ENCODE results near the gene KLK4.

The KLK4 gene

GRCh38 chr19:50911206-50912101, at the start of gene KLK4:
TSS of gene KLK4 (minus strand) at chr19:50911395. CDS start at chr19:50910738, 657 bp downstream.
- DNase-seq (ENCODE audit: low read depth): no peak

GRCh38 chr19:50959731-50960500, 48.7 kb upstream of the KLK4 start:
- no peak for DNase-seq (ENCODE audit: low read depth)

- DNase-seq (ENCODE audit: low read depth): no peak
These were observed 46.4 kb upstream of the KLK4 start for GRCh38 chr19:50957587-50957986.

- DNase-seq (ENCODE audit: low read depth): no peak
These were observed 41.7 kb upstream of the KLK4 start, which contains the start of gene KLK5 for GRCh38 chr19:50952910-50953309. TSS of gene KLK5 (minus strand) at chr19:50953038. CDS start at chr19:50952657, 381 bp downstream.

- DNase-seq (ENCODE audit: low read depth): no peak
These were observed 38.7 kb upstream of the KLK4 start for GRCh38 chr19:50949861-50950260.

- DNase-seq (ENCODE audit: low read depth): no peak
These were observed 35.9 kb upstream of the KLK4 start for GRCh38 chr19:50947123-50947522.

- DNase-seq (ENCODE audit: low read depth): no peak
These were observed 33.6 kb upstream of the KLK4 start for GRCh38 chr19:50944795-50945194.

GRCh38 chr19:50943074-50943828, 32.1 kb upstream of the KLK4 start:
- DNase-seq (ENCODE audit: low read depth): no peak

- DNase-seq (ENCODE audit: low read depth): no peak
These were observed 28.4 kb upstream of the KLK4 start for GRCh38 chr19:50939596-50939995.

- DNase-seq (ENCODE audit: low read depth): no peak
These were observed 22.4 kb upstream of the KLK4 start for GRCh38 chr19:50933640-50934039.

GRCh38 chr19:50932690-50933083, 21.5 kb upstream of the KLK4 start:
- DNase-seq (ENCODE audit: low read depth): no peak

- no peak for DNase-seq (ENCODE audit: low read depth)
These were observed 21.0 kb upstream of the KLK4 start for GRCh38 chr19:50932018-50932689.

- DNase-seq (ENCODE audit: low read depth): no peak
These were observed 19.8 kb upstream of the KLK4 start for GRCh38 chr19:50931023-50931422.

- no peak for DNase-seq (ENCODE audit: low read depth)
These were observed 17.6 kb upstream of the KLK4 start for GRCh38 chr19:50928831-50929230.

GRCh38 chr19:50926144-50926543, 14.9 kb upstream of the KLK4 start:
- DNase-seq (ENCODE audit: low read depth): no peak

GRCh38 chr19:50925734-50926133, 14.5 kb upstream of the KLK4 start:
- no peak for DNase-seq (ENCODE audit: low read depth)

GRCh38 chr19:50924586-50924985, 13.4 kb upstream of the KLK4 start:
- no peak for DNase-seq (ENCODE audit: low read depth)

GRCh38 chr19:50922317-50922853, 11.2 kb upstream of the KLK4 start:
- peak; percentile 51 for DNase-seq (ENCODE audit: low read depth)

GRCh38 chr19:50921426-50922316, 10.5 kb upstream of the KLK4 start:
- no peak for DNase-seq (ENCODE audit: low read depth)

- DNase-seq (ENCODE audit: low read depth): no peak
These were observed 4.9 kb upstream of the KLK4 start for GRCh38 chr19:50916069-50916468.

Data from activated T-helper 1 cell treated with Interleukin-2 at 50 U/mL for 16 hours (primary cell).